Parathyroid adenoma (tissue), 2 donors: Measurements from ENCODE around the gene ARMC12.
A peak's percentile ranks its signal among the peaks of the same experiment; 100 is the strongest.

Experiments
- H2AFZ ChIP-seq: fragments of 300-600 bp; sonication (generic); one replicate; pipeline ENCODE4 v1.7.0; 2017; ENCODE audit warnings: antibody characterized with exemption, mild to moderate bottlenecking
- H3K27ac ChIP-seq: fragments of 300-600 bp; sonication (generic); one replicate; pipeline ENCODE4 v1.7.0; 2017
- H3K27me3 ChIP-seq: fragments of 300-600 bp; sonication (generic); one replicate; pipeline ENCODE4 v1.7.0; 2017; ENCODE audit warnings: low read length; ENCODE audit not compliant: control insufficient read depth, insufficient read depth
- H3K36me3 ChIP-seq: fragments of 300-600 bp; sonication (generic); one replicate; pipeline ENCODE4 v1.7.0; 2017; ENCODE audit warnings: low read length; ENCODE audit not compliant: control insufficient read depth, insufficient read depth
- H3K4me1 ChIP-seq: fragments of 300-600 bp; sonication (generic); one replicate; pipeline ENCODE4 v1.7.0; 2017; ENCODE audit warnings: control low read depth
- H3K4me2 ChIP-seq: fragments of 300-600 bp; sonication (generic); one replicate; pipeline ENCODE4 v1.7.0; 2017; ENCODE audit warnings: low read length
- H3K4me3 ChIP-seq: fragments of 300-600 bp; sonication (generic); one replicate; pipeline ENCODE4 v1.7.0; 2017; ENCODE audit warnings: low read depth, low read length
- H3K79me2 ChIP-seq: fragments of 300-600 bp; sonication (generic); one replicate; pipeline ENCODE4 v1.7.0; 2017; ENCODE audit warnings: control low read depth
- H3K9ac ChIP-seq: fragments of 300-600 bp; sonication (generic); one replicate; pipeline ENCODE4 v1.7.0; 2017; ENCODE audit warnings: mild to moderate bottlenecking
- H3K9me3 ChIP-seq: fragments of 300-600 bp; sonication (generic); one replicate; pipeline ENCODE4 v1.7.0; 2017; ENCODE audit warnings: low read length; ENCODE audit not compliant: control insufficient read depth
- TF ChIP-seq, protein P1 (sequence below): fragments of 300-600 bp; sonication (generic); IDR thresholded peaks from one replicate; pipeline ENCODE4 v1.7.0; 2017; ENCODE audit warnings: antibody characterized with exemption, mild to moderate bottlenecking
- donor health status: primary hyperparathyroidism.

Gene ARMC12

DNA sequence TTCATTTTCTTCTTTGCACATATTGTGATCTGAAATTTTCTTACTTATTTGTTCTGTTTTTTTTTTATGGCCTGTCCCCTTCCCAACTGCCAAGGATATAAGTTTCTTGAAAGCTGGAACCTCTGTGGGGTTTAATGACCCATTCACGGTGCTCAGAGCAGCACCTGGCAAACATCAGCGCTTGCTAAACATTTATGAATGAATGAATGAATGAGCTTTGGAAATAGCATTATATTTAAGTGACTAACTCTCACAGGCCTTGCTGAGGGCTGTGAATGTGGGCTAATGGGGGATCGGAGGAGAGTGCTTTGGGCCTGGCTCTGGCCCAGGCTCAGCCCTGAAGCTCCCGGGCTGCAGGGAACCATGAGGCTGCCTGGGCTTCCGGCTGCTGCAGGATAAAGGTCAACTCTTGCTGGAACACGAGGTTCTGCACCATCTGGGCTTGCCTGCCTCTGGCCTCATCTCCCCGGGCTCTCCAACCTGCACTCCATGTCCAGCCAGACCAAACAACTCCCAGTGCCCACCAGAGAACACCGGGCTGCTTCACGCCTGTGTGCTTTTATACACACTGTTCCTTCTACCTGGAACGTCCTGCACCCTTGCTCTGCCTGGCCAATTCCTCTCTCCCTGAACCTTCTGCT is 14.6 kb upstream of the ARMC12 start:
- H3K4me2 ChIP-seq, result no peak overlapping the region
- H3K27me3 ChIP-seq, result no peaks in the 10 kb centered on the region
- no peaks in the 10 kb centered on the region for H3K9me3 ChIP-seq
- no peak overlapping the region for H3K27ac ChIP-seq
- peaks cover 42% of the 10 kb centered on the region for H3K4me1 ChIP-seq
- H3K4me3 ChIP-seq, result no peak overlapping the region
- TF ChIP-seq, protein P1, sequence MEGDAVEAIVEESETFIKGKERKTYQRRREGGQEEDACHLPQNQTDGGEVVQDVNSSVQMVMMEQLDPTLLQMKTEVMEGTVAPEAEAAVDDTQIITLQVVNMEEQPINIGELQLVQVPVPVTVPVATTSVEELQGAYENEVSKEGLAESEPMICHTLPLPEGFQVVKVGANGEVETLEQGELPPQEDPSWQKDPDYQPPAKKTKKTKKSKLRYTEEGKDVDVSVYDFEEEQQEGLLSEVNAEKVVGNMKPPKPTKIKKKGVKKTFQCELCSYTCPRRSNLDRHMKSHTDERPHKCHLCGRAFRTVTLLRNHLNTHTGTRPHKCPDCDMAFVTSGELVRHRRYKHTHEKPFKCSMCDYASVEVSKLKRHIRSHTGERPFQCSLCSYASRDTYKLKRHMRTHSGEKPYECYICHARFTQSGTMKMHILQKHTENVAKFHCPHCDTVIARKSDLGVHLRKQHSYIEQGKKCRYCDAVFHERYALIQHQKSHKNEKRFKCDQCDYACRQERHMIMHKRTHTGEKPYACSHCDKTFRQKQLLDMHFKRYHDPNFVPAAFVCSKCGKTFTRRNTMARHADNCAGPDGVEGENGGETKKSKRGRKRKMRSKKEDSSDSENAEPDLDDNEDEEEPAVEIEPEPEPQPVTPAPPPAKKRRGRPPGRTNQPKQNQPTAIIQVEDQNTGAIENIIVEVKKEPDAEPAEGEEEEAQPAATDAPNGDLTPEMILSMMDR, result no peak
- H3K79me2 ChIP-seq, result no peaks in the 10 kb centered on the region
- no peak overlapping the region for H3K9ac ChIP-seq
- H3K36me3 ChIP-seq, result no peaks in the 10 kb centered on the region
- peak overlapping the region; percentile 73 for H2AFZ ChIP-seq

DNA sequence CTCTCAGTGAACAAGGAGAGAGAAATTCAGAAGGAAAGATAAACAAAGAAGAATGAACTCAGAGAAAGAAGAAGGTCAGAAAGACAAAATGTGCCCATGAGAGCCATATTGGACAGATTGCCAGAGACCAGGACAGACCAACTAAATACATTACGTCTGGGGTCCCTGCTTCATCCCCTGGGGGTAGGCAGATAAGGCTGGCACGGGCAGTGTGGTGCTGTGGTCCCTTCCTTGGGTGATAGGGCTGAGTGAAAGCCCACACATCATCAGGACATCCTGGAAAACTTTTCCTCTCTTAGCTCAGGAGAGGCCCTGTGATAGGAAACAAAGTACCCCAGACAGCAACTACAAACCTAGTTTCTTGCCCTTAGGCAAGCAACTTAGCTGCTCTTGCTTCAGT is 13.2 kb upstream of the ARMC12 start:
- H3K9me3 ChIP-seq, result no peaks in the 10 kb centered on the region
- no peak overlapping the region for H3K9ac ChIP-seq
- H3K36me3 ChIP-seq, result no peaks in the 10 kb centered on the region
- H3K4me3 ChIP-seq, result no peak overlapping the region
- peaks cover 45% of the 10 kb centered on the region for H3K4me1 ChIP-seq
- H3K79me2 ChIP-seq, result no peaks in the 10 kb centered on the region
- H3K27me3 ChIP-seq, result no peaks in the 10 kb centered on the region
- TF ChIP-seq, protein P1, result no peak
- no peak overlapping the region for H3K4me2 ChIP-seq
- H2AFZ ChIP-seq, result peak overlapping the region; percentile 26
- no peak overlapping the region for H3K27ac ChIP-seq

DNA sequence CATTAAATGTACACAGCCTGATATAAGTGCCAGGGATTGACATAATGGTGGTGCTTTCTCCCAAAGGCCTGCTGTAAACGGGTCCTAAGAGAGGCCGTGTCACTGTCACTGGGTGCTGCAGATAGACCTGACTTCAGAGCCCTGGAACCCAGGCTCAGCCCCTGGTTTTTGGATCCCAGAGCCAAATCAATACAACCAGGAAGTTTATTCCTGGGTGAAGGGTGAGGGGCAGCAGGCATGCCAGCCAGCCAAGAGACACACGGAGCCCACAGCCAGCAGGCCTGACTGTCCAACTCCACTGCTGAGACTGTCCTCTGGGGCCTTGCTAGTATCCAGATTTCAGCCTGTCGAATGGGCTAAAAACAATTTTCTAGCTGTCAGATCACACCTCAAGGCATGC is 12.8 kb upstream of the ARMC12 start:
- no peak overlapping the region for H3K4me2 ChIP-seq
- no peaks in the 10 kb centered on the region for H3K27me3 ChIP-seq
- no peaks in the 10 kb centered on the region for H3K79me2 ChIP-seq
- H3K9me3 ChIP-seq, result no peaks in the 10 kb centered on the region
- TF ChIP-seq, protein P1, result no peak
- H3K27ac ChIP-seq, result no peak overlapping the region
- H3K4me3 ChIP-seq, result no peak overlapping the region
- H3K36me3 ChIP-seq, result no peaks in the 10 kb centered on the region
- H3K9ac ChIP-seq, result no peak overlapping the region
- peaks cover 47% of the 10 kb centered on the region for H3K4me1 ChIP-seq
- H2AFZ ChIP-seq, result peak overlapping the region; percentile 26

DNA sequence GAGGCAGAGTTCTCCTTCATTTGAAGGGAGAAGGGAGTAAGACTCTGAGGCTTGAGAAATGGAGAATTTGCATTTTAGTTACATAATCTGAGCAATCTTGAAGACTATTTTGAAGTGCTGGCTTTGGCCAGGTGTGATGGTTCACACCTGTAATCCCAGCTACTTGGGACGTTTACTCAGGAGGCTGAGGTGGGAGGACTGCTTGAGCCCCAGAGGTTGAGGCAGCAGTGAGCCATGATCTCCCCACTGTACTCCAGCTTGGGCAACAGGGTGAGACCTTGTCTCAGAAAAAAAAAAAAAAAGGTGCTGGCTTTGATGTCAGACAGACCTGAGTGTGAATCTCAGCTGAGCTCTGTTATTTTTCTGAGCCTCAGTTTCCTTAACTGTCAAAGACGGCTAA is 12.4 kb upstream of the ARMC12 start:
- H3K4me3 ChIP-seq, result no peak overlapping the region
- no peak overlapping the region for H3K9ac ChIP-seq
- H3K9me3 ChIP-seq, result no peaks in the 10 kb centered on the region
- TF ChIP-seq, protein P1, result no peak
- peak overlapping the region; percentile 26 for H2AFZ ChIP-seq
- H3K27me3 ChIP-seq, result no peaks in the 10 kb centered on the region
- H3K79me2 ChIP-seq, result no peaks in the 10 kb centered on the region
- no peak overlapping the region for H3K4me2 ChIP-seq
- H3K27ac ChIP-seq, result no peak overlapping the region
- peaks cover 50% of the 10 kb centered on the region for H3K4me1 ChIP-seq
- H3K36me3 ChIP-seq, result no peaks in the 10 kb centered on the region

DNA sequence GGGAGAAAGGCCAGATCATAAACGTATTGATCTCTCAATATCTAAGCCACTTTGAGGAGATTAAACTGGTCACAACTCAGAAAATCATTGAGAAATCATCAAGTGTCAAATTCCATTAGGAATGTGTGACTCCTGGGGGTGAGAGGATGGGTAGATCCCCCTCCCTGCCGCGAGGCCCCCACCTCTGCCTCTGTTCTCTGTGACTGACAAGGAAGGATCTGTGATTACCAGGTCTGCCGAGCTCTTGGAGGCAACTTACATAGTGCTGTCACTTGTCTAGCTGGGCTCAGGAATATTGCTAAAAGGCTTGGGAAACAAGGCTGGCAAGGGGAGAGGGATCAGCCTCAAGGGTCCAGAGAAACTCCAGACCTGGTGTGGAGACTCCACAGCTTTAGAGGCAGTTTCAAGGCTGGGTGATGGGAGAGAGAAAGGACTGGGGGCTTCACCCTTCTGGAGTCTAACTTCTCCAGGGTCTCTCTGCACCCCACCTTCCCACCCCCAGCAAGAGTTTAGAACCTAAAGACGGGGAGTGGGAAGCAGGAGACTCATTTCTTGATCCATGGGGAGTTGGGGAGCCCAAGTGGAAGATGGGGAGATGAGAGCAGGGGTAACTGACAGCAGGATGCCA is 11.6 kb upstream of the ARMC12 start:
- H3K27ac ChIP-seq, result peak overlapping the region; percentile 100
- H3K36me3 ChIP-seq, result no peaks in the 10 kb centered on the region
- TF ChIP-seq, protein P1, result no peak
- H2AFZ ChIP-seq, result peak overlapping the region; percentile 88
- H3K9me3 ChIP-seq, result no peaks in the 10 kb centered on the region
- H3K9ac ChIP-seq, result no peak overlapping the region
- H3K4me1 ChIP-seq, result peaks cover 58% of the 10 kb centered on the region
- no peak overlapping the region for H3K4me3 ChIP-seq
- H3K79me2 ChIP-seq, result no peaks in the 10 kb centered on the region
- H3K27me3 ChIP-seq, result no peaks in the 10 kb centered on the region
- H3K4me2 ChIP-seq, result no peak overlapping the region
